ENCODE results near the gene BACH1. TPM values are rescaled to one million over a fixed set of nuclear protein-coding genes. Genes with fewer than 3 reads are reported as not detected.

BACH1 gene
- total and polyA plus RNA-seq, 4 experiments from 2014 or later: 19.1 to 49.0 (median 32.9) TPM

DNA sequence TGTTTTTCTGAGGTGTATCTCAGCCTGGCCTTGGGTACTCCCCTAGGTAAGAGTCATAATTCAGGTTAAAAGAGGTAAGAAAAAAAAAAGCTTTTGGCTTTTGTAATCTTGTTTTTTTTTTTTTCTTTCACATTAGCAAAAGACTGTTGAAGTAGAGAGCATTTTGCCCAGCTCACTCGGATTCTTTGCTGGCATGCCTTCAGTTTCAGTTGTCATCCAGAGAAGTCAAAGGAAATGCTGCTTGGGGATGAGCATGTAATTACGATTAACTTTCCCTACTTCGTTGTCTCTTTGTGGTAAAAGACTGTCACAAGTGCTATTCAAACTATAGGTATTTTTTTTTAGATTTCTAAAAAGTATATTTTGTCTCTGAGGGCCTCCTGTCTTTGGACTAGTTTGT lies 6.3 kb downstream of the BACH1 start:
- H3K27ac Mint-ChIP-seq: no peak overlapping the region

DNA sequence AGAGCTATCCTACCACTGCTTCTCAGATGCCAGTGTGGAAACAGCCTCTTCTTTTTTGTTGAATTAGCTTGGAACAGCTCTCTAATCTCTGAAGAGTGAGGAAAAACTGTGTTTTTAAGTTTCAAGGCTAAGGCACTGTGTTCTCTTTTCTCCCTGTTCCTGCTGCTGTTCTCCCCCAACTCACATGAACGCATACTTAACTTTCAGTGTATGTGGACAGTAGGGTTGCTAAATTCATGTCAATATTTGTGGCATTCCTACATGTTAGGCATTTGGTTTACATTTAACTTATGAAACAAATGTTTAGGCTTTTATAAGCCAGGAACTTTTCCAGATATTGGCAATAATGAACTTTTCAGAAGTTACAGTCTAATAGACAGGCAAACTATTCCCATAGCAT lies 6.8 kb downstream of the BACH1 start:
- no peaks in the 10 kb centered on the region for H3K27me3 Mint-ChIP-seq
- no peak overlapping the region for H3K4me3 ChIP-seq (ENCODE audit: low read length in 2 of 2)
- intact Hi-C loops (cut with micrococcal nuclease): no loop called here
- DNase-seq: no peak
- H3K27ac Mint-ChIP-seq: peak overlapping the region in 1 of 7 donors; percentile 6
- peaks cover 3 to 11% of the 10 kb centered on the region in 2 donors for H3K36me3 Mint-ChIP-seq
- no peaks in the 10 kb centered on the region for H3K36me3 ChIP-seq (ENCODE audit: insufficient read depth, low read length)
- no peak overlapping the region for H3K27ac ChIP-seq (ENCODE audit: low read depth, low read length)
- CTCF ChIA-PET (ENCODE audit: partially characterized antibody): interaction anchor here (0.7 kb wide), 1 partner anchor 14 kb away, joined by 3 read pairs; no protein-coding TSS in a partner anchor
- H3K4me1 ChIP-seq (ENCODE audit: insufficient read depth, low read length): peaks cover 42% of the 10 kb centered on the region
- no peaks in the 10 kb centered on the region for H3K9me3 ChIP-seq (ENCODE audit: control insufficient read depth in 1 of 2, low read length in 2 of 2)
- H3K4me1 Mint-ChIP-seq: peaks cover 45 to 72% (median 56%) of the 10 kb centered on the region in 4 donors
- H3K27me3 ChIP-seq (ENCODE audit: insufficient read depth, low read length): no peaks in the 10 kb centered on the region
- no peak overlapping the region for H3K4me3 Mint-ChIP-seq
- H3K9me3 Mint-ChIP-seq: no peaks in the 10 kb centered on the region
- POLR2A ChIA-PET (ENCODE audit: partially characterized antibody): no interaction called here

More for the DNA sequence above, 6.3 kb downstream of the BACH1 start:
- POLR2A ChIA-PET (ENCODE audit: partially characterized antibody): no interaction called here
- Mint-ChIP-seq H3K27me3 (no peaks in the 10 kb centered on the region), H3K9me3 (no peaks in the 10 kb centered on the region), H3K36me3 (peaks cover 5 to 7% of the 10 kb centered on the region in 2 donors), H3K4me1 (peaks cover 46 to 74% (median 58%) of the 10 kb centered on the region in 4 donors), H3K4me3 (no peak overlapping the region)
- peaks cover 47% of the 10 kb centered on the region for H3K4me1 ChIP-seq (ENCODE audit: insufficient read depth, low read length)
- H3K4me3 ChIP-seq (ENCODE audit: low read length in 2 of 2): no peak overlapping the region
- no peaks in the 10 kb centered on the region for H3K9me3 ChIP-seq (ENCODE audit: control insufficient read depth in 1 of 2, low read length in 2 of 2)
- no peaks in the 10 kb centered on the region for H3K36me3 ChIP-seq (ENCODE audit: insufficient read depth, low read length)
- CTCF ChIA-PET (ENCODE audit: partially characterized antibody): interaction anchor here (0.7 kb wide), 1 partner anchor 14 kb away, joined by 3 read pairs; no protein-coding TSS in a partner anchor
- H3K27ac ChIP-seq (ENCODE audit: low read depth, low read length): no peak overlapping the region
- intact Hi-C loops (cut with micrococcal nuclease): no loop called here
- H3K27me3 ChIP-seq (ENCODE audit: insufficient read depth, low read length): no peaks in the 10 kb centered on the region
- DNase-seq: no peak

DNA sequence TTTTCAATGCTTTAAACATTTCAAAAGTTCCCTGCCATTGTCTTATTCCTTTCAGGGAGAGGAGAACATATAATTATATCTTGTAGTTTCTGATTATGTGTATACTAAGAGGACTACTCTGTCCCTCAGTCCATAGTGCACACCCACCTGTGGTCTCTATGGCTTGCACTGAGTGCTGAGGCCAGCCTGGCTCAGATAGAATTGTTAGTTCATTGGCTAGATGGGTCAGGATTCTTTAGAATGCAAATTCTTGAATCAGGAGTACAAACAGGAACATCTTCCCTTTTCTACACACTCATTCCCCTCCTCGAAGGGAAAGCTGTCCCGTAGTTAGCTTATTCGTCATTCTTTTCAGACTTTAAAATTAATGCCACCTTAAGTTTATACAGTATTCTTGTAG lies 8.2 kb downstream of the BACH1 start:
- peaks cover 29% of the 10 kb centered on the region for H3K4me1 ChIP-seq (ENCODE audit: insufficient read depth, low read length)

DNA sequence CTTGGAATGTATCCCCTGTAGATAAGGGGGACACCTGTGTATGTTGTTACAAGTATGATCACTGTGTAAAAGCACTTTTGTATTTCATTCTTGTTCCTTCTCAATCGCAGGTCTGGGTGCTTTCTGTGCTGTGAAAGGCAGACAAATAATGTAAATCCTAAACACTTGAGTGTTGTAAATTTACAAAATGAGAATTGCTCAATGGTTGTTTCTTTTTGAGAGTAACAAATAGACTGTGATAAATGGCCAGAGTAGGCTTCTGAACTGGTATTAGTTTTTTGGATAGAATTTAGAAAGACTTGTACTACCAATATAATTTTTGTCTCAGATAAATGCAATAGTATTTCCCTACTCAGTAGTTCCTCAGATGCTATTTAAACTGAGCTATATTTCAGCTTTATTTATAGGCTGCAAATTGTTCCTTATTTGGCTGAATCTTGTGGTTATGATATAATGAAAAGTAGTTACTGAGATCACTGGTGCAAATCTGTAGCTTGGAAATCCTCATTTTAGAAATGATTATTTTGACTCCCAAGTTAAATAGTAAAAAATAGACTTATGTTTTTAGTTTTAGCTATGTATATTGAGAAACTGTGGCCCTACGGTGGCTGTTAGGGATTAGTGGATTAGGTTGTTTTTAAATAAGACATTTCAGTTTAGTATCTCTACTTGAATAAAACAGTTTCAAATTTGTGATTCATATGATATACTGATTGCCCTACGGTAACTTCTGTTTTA lies 9.2 kb downstream of the BACH1 start:
- Mint-ChIP-seq H3K9me3 (no peaks in the 10 kb centered on the region), H3K36me3 (peaks cover 4 to 12% of the 10 kb centered on the region in 2 donors), H3K27me3 (no peaks in the 10 kb centered on the region), H3K27ac (no peak overlapping the region), H3K4me1 (peaks cover 33 to 62% (median 51%) of the 10 kb centered on the region in 4 donors), H3K4me3 (no peak overlapping the region)
- DNase-seq: no peak
- Histone ChIP-seq H3K9me3 (ENCODE audit: control insufficient read depth in 1 of 2, low read length in 2 of 2) (no peaks in the 10 kb centered on the region), H3K27me3 (ENCODE audit: insufficient read depth, low read length) (no peaks in the 10 kb centered on the region), H3K27ac (ENCODE audit: low read depth, low read length) (no peak overlapping the region), H3K4me1 (ENCODE audit: insufficient read depth, low read length) (peaks cover 20% of the 10 kb centered on the region), H3K36me3 (ENCODE audit: insufficient read depth, low read length) (no peaks in the 10 kb centered on the region), H3K4me3 (ENCODE audit: low read length in 2 of 2) (no peak overlapping the region)
- POLR2A ChIA-PET (ENCODE audit: partially characterized antibody): no interaction called here
- intact Hi-C loops (cut with micrococcal nuclease): no loop called here
- CTCF ChIA-PET (ENCODE audit: partially characterized antibody): interaction anchor here (1.4 kb wide), 1 partner anchor 40 kb away, joined by 3 read pairs; no protein-coding TSS in a partner anchor

More for the DNA sequence above, 8.2 kb downstream of the BACH1 start:
- no peaks in the 10 kb centered on the region for H3K27me3 Mint-ChIP-seq
- H3K27ac ChIP-seq (ENCODE audit: low read depth, low read length): no peak overlapping the region
- ChIA-PET POLR2A (ENCODE audit: partially characterized antibody) (no interaction called here), CTCF (ENCODE audit: partially characterized antibody) (interaction anchor here (1.4 kb wide), 1 partner anchor 41 kb away, joined by 3 read pairs; no protein-coding TSS in a partner anchor)
- no peak overlapping the region for H3K27ac Mint-ChIP-seq
- H3K4me3 ChIP-seq (ENCODE audit: low read length in 2 of 2): no peak overlapping the region
- DNase-seq: no peak
- H3K36me3 ChIP-seq (ENCODE audit: insufficient read depth, low read length): no peaks in the 10 kb centered on the region
- intact Hi-C loops (cut with micrococcal nuclease): no loop called here
- no peaks in the 10 kb centered on the region for H3K9me3 Mint-ChIP-seq
- no peak overlapping the region for H3K4me3 Mint-ChIP-seq
- no peaks in the 10 kb centered on the region for H3K9me3 ChIP-seq (ENCODE audit: control insufficient read depth in 1 of 2, low read length in 2 of 2)
- peaks cover 37 to 65% (median 53%) of the 10 kb centered on the region in 4 donors for H3K4me1 Mint-ChIP-seq
- peaks cover 4 to 12% of the 10 kb centered on the region in 2 donors for H3K36me3 Mint-ChIP-seq
- H3K27me3 ChIP-seq (ENCODE audit: insufficient read depth, low read length): no peaks in the 10 kb centered on the region

DNA sequence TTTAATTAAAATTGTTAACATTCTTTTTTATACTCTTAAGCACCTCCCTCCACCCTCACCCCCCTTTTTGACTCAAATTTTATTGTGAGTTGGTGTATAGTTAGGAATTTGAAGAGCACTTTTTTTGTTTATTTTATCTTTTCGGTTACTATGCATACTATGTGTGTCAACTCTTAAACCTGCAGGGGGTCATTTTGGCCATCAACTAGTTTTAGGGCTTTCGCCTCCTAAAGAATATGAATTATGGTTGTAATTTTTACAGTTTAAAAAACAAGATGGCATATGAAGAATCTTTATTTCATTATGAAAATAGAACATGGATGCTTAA lies 9.7 kb downstream of the BACH1 start:
- ChIA-PET POLR2A (ENCODE audit: partially characterized antibody) (no interaction called here), CTCF (ENCODE audit: partially characterized antibody) (interaction anchor here (1.4 kb wide), 1 partner anchor 40 kb away, joined by 3 read pairs; no protein-coding TSS in a partner anchor)
- Mint-ChIP-seq H3K4me1 (peaks cover 36 to 62% (median 52%) of the 10 kb centered on the region in 4 donors), H3K36me3 (peaks cover 4 to 12% of the 10 kb centered on the region in 2 donors), H3K9me3 (no peaks in the 10 kb centered on the region), H3K27me3 (no peaks in the 10 kb centered on the region), H3K4me3 (no peak overlapping the region), H3K27ac (no peak overlapping the region)
- Histone ChIP-seq H3K4me1 (ENCODE audit: insufficient read depth, low read length) (peaks cover 20% of the 10 kb centered on the region), H3K36me3 (ENCODE audit: insufficient read depth, low read length) (no peaks in the 10 kb centered on the region), H3K27ac (ENCODE audit: low read depth, low read length) (no peak overlapping the region), H3K27me3 (ENCODE audit: insufficient read depth, low read length) (no peaks in the 10 kb centered on the region), H3K9me3 (ENCODE audit: control insufficient read depth in 1 of 2, low read length in 2 of 2) (no peaks in the 10 kb centered on the region), H3K4me3 (ENCODE audit: low read length in 2 of 2) (no peak overlapping the region)
- intact Hi-C loops (cut with micrococcal nuclease): no loop called here
- DNase-seq: no peak

DNA sequence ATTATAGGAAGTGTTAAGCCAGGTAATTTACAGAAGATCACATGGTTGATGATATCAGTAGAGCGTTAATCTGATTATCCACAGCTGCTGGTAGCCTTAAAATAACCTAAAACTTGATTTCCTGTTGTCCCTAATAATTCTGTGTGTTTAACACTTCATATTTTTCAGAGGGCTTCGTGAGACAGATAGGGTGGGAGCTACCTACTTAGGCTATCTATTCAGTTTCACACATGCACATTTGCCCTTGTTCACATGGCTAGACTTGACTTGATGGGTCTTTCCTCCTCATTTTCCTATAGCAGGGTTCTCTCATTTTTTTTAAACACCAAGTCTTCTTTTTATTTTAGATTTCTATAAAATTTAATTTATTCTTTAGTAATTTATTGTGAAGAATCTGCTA lies 11.0 kb downstream of the BACH1 start:
- Mint-ChIP-seq H3K36me3 (peaks cover 4 to 12% of the 10 kb centered on the region in 2 donors), H3K4me1 (peaks cover 38 to 66% (median 55%) of the 10 kb centered on the region in 4 donors), H3K27me3 (no peaks in the 10 kb centered on the region), H3K4me3 (no peak overlapping the region), H3K27ac (no peak overlapping the region), H3K9me3 (no peaks in the 10 kb centered on the region)
- Histone ChIP-seq H3K27ac (ENCODE audit: low read depth, low read length) (no peak overlapping the region), H3K9me3 (ENCODE audit: control insufficient read depth in 1 of 2, low read length in 2 of 2) (no peaks in the 10 kb centered on the region), H3K36me3 (ENCODE audit: insufficient read depth, low read length) (no peaks in the 10 kb centered on the region), H3K4me3 (ENCODE audit: low read length in 2 of 2) (no peak overlapping the region), H3K27me3 (ENCODE audit: insufficient read depth, low read length) (no peaks in the 10 kb centered on the region), H3K4me1 (ENCODE audit: insufficient read depth, low read length) (peaks cover 13% of the 10 kb centered on the region)
- intact Hi-C loops (cut with micrococcal nuclease): no loop called here
- DNase-seq: no peak
- ChIA-PET CTCF (ENCODE audit: partially characterized antibody) (no interaction called here), POLR2A (ENCODE audit: partially characterized antibody) (no interaction called here)

DNA sequence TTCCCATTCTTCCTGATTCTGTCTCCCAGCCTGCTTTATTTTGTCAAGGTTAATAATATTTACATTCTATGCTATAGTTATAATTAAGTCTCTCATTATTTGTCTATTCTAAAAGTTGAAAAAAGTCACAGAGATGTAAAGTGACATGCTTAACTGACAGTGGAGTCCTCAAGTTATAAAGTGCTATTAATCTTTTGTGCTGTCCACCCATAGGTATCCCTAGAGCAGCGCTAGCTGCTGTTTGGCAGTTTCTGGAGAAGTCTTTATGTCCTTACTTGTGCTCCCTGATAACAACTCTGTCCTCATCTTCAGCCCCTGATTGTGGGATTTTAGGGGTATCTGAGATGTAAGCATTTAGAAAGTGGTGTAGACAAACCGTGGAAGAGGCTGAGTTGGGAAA lies 13.1 kb downstream of the BACH1 start:
- CTCF ChIA-PET (ENCODE audit: partially characterized antibody): no interaction called here

More for the DNA sequence above, 13.1 kb downstream of the BACH1 start:
- no peak overlapping the region for H3K4me3 Mint-ChIP-seq
- no peaks in the 10 kb centered on the region for H3K36me3 ChIP-seq (ENCODE audit: insufficient read depth, low read length)
- H3K27ac Mint-ChIP-seq: no peak overlapping the region
- H3K27me3 ChIP-seq (ENCODE audit: insufficient read depth, low read length): no peaks in the 10 kb centered on the region
- no peaks in the 10 kb centered on the region for H3K9me3 Mint-ChIP-seq
- no peak overlapping the region for H3K27ac ChIP-seq (ENCODE audit: low read depth, low read length)
- peaks cover 40 to 67% (median 55%) of the 10 kb centered on the region in 4 donors for H3K4me1 Mint-ChIP-seq
- no peaks in the 10 kb centered on the region for H3K27me3 Mint-ChIP-seq
- H3K36me3 Mint-ChIP-seq: peaks cover 1 to 5% of the 10 kb centered on the region in 2 donors
- H3K4me1 ChIP-seq (ENCODE audit: insufficient read depth, low read length): peaks cover 10% of the 10 kb centered on the region
- no peak for DNase-seq
- H3K4me3 ChIP-seq (ENCODE audit: low read length in 2 of 2): no peak overlapping the region
- POLR2A ChIA-PET (ENCODE audit: partially characterized antibody): no interaction called here
- intact Hi-C loops (cut with micrococcal nuclease): no loop called here
- H3K9me3 ChIP-seq (ENCODE audit: control insufficient read depth in 1 of 2, low read length in 2 of 2): no peaks in the 10 kb centered on the region

All from CD4-positive, alpha-beta memory T cell (primary cell).